Suppressor macrophage treated with lipopolysaccharide for 1 hour (primary cell): Measurements from ENCODE around the gene NR6A1.
"Not testable (repeated sequence)": the region's sequence is repeated elsewhere in the genome, so short reads cannot be mapped to it uniquely, and the experiment has no call there.

Experiments
- DNase-seq, 3 donors: peaks; one replicate each; pipeline ENCODE4 v3.0.0-alpha.2; 2020 to 2022

Gene NR6A1

GRCh38 chr9:124776618-124776953 lies 5.5 kb upstream of the NR6A1 start:
- no peak for DNase-seq

GRCh38 chr9:124774129-124774978 lies 3.2 kb upstream of the NR6A1 start:
- peak; percentile 87 to 93 (median 92) for DNase-seq

GRCh38 chr9:124773473-124774128 lies 2.5 kb upstream of the NR6A1 start:
- no peak for DNase-seq

DNA sequence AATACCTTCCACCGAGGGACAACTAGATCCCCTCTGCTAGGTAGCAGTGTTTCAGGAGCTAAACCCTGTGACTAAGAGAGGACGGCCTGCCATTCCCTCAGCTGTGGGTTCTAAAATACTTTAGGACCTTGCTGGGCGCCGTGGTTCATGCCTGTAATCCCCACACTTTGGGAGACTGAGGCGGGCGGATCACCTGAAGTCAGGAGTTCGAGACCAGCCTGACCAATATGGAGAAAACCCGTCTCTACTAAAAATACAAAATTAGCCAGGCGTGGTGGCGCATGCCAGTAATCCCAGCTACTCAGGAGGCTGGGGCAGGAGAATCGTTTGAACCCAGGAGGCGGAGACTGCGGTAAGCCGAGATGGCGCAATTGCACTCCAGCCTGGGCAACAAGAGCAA lies 1.8 kb upstream of the NR6A1 start:
- DNase-seq: not testable (repeated sequence)

- peak; percentile 74 to 90 (median 81) for DNase-seq
These were observed 962 bp upstream of the NR6A1 start for GRCh38 chr9:124771867-124772679.

- peak; percentile 70 to 77 (median 74) for DNase-seq
These were observed 621 bp downstream of the NR6A1 start for GRCh38 chr9:124770359-124771020.

- DNase-seq: no peak
These were observed 1.4 kb downstream of the NR6A1 start for GRCh38 chr9:124769549-124770358.

GRCh38 chr9:124768750-124769548 lies 2.2 kb downstream of the NR6A1 start:
- no peak for DNase-seq

GRCh38 chr9:124768334-124768733 lies 2.8 kb downstream of the NR6A1 start:
- peak in 2 of 3 donors; percentile 20 to 28 for DNase-seq

GRCh38 chr9:124767821-124768220 lies 3.3 kb downstream of the NR6A1 start:
- peak; percentile 34 to 72 (median 53) for DNase-seq

DNA sequence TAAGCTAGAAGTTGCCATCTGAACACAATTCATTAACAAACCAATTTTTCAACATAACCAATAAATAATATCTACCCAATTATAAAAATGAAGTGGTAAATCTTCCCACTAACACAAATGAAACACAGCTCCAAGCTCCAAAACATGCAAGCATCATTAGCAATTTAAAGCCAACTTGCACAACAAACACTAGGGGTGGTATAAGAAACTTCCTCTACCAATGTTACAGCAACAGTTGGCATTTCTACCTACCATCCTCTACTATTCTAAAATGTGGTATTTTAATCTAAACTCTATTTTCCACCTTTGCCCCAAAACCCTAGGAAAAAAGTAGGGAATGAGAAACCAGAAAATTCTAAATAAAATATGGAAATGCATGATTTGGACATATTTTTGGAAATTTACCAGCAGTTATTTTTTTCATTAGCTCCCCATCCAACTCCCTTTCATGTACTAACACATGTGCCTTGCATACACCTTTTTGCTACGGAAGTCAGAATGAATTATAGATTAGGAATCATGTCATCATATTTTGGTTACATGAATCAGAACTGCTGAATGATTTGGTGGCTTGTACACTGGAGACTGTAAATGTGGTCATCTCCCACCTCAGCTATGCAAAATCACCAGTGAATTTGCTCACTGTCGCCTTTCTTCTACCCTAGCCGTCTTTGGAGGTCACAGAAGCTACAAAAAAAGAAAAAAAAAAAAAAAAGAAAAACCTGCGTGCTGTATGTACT lies 4.1 kb downstream of the NR6A1 start:
- DNase-seq: peak in 2 of 3 donors; percentile 32 to 33

GRCh38 chr9:124766326-124766725 lies 4.8 kb downstream of the NR6A1 start:
- no peak for DNase-seq

DNA sequence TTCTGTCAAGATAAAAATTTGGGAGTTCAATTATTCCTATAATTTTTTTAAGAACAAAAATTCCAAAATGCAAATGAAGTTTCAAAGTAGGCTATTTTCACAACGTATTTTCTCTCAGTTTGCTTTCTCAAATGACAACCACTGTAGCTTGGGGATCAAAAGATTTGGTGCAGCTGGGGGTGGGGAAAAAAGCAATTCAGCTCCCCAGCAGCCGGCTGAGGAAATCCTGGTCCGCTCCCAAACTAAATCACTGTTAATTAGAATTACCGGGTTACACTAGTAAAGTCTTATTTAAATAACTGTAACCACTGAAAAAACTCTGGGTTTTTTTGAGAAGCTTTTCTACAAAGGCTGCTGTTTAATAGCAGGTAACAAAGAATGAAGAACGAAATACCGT lies 5.7 kb downstream of the NR6A1 start:
- DNase-seq: no peak

GRCh38 chr9:124764774-124765438 lies 6.2 kb downstream of the NR6A1 start:
- peak in 2 of 3 donors; percentile 41 to 53 for DNase-seq

DNA sequence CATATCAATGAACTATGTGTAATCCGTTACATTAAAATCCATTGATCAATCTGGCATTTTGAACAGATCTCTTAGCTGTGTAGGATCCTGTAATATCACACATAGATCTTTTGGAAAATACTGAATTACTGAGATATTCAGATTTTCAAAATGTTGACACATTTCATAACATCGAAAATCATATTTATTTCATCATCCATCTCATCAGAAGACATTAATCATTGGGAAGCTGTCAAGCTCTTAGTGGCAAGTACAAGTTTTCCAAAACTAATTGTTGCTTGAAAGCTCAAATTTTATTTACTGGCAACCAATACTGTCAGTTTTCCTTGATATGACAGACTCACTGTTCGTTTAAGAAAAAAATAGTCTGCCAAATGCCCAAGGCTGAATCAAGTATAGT lies 8.5 kb downstream of the NR6A1 start:
- DNase-seq: no peak

DNA sequence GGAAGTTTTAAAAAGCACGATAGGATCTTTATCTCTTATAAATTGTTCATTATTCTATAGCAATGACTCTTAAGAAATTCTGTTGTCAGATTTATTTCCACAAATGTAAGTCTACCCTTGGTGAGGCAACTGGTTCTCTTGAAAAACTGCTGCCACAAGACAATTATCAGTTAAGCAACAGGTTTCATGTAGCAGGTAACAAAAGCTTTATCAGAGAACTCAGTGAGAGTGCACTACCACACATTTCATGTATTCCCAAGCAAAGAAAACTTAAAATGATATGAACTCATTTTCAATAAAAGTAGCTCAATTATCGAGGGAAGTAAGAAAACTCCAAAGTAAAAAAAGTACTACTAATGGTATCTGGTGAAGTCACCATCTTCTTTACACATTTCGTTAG lies 9.4 kb downstream of the NR6A1 start:
- DNase-seq: no peak

DNA sequence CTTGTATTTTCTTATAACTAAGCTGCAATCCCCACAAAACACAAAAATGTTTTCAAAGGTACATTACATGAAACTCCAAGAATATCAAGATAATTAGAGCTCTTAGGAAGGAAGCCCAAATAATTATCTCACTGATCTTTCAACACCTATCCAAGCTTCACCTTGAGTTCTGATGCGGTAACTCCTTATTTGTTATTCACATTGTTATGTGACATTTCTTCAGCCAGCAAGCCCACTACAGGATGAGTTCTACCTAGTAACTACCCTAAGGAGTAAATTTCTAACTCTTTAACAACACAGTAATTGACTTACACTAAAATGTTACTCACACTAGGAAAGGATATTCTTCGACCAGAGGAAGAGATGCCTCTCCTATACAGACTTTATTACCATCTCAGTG lies 9.9 kb downstream of the NR6A1 start:
- no peak for DNase-seq

DNA sequence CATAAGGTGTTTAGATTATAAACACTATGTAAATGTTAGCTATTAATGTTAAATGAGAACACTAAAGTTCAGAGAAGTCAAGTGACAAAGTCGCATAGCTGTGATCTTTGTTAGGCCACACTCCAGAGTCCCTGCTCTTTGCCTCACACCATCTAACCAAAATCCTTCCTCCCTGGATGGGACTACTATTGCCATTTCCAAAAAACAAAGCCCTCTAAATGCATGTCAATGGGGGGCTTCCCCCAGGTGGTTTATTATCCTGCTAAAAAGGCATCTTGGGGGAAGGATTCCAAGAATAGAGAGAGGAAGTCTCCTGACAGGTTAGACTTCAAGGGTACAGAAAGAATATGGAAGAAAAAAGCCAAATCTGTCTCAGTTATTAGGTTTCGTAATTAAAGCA lies 10.4 kb downstream of the NR6A1 start:
- no peak for DNase-seq

DNA sequence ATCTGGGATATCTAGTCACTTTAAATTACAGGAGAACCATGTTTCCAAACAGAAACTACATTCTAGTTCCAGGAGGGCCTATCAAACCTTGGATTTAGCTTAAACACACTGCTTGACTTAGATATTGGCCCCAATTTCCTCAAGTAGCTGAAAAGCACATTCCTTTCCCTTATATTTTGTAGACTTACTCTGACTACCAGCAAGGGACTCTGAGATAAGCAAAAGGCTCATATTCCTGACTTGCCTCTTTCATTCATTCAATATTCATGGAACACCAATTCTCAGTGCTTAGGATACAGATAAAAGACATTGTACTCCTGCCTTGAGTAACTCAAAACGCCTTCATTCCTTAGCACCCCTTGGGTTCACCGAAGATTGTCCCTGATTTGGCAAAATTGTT lies 11.8 kb downstream of the NR6A1 start:
- no peak for DNase-seq

GRCh38 chr9:124758691-124759090 lies 12.4 kb downstream of the NR6A1 start:
- peak; percentile 40 to 66 (median 49) for DNase-seq
